ENCODE measurements around the gene RABGEF1. TPM values are rescaled to one million over a fixed set of nuclear protein-coding genes. Genes with fewer than 3 reads are reported as not detected.

Gene RABGEF1
- total and polyA plus RNA-seq, 2 experiments from 2014 or later = 14.7 to 17.5 TPM

DNA sequence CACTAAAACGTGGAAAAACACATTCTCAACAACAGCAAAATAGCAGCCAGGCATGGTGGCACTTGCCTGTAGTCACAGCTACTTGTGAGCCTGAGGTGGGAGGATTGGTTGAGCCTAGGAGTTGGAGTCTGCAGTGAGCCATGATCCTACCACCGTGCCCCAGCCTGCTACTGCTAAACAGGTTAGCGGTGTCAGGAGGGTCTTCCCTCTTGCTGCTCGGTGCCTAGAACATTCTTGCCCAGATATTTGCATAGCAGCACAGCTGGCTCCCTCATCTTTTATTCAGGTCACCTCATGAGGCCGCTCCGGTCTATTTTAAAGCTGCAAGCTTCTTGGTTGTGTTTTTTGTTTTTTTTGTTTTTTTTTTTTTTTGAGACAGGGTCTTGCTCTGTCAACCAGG, 2.9 kb upstream of the RABGEF1 start (continued):
- TF ChIP-seq NANOG (IDR thresholded peaks at IDR 0.05; ENCODE audit: borderline replicate concordance) (no peak), POLR2AphosphoS5 (IDR thresholded peaks at IDR 0.05; ENCODE audit: low read depth) (no peak), EZH2phosphoT487 (IDR thresholded peaks at IDR 0.05; ENCODE audit: unreplicated experiment) (no peak), STAT1 (IDR thresholded peaks at IDR 0.05; ENCODE audit: unreplicated experiment) (no peak)
- TF ChIP-seq, protein P1, sequence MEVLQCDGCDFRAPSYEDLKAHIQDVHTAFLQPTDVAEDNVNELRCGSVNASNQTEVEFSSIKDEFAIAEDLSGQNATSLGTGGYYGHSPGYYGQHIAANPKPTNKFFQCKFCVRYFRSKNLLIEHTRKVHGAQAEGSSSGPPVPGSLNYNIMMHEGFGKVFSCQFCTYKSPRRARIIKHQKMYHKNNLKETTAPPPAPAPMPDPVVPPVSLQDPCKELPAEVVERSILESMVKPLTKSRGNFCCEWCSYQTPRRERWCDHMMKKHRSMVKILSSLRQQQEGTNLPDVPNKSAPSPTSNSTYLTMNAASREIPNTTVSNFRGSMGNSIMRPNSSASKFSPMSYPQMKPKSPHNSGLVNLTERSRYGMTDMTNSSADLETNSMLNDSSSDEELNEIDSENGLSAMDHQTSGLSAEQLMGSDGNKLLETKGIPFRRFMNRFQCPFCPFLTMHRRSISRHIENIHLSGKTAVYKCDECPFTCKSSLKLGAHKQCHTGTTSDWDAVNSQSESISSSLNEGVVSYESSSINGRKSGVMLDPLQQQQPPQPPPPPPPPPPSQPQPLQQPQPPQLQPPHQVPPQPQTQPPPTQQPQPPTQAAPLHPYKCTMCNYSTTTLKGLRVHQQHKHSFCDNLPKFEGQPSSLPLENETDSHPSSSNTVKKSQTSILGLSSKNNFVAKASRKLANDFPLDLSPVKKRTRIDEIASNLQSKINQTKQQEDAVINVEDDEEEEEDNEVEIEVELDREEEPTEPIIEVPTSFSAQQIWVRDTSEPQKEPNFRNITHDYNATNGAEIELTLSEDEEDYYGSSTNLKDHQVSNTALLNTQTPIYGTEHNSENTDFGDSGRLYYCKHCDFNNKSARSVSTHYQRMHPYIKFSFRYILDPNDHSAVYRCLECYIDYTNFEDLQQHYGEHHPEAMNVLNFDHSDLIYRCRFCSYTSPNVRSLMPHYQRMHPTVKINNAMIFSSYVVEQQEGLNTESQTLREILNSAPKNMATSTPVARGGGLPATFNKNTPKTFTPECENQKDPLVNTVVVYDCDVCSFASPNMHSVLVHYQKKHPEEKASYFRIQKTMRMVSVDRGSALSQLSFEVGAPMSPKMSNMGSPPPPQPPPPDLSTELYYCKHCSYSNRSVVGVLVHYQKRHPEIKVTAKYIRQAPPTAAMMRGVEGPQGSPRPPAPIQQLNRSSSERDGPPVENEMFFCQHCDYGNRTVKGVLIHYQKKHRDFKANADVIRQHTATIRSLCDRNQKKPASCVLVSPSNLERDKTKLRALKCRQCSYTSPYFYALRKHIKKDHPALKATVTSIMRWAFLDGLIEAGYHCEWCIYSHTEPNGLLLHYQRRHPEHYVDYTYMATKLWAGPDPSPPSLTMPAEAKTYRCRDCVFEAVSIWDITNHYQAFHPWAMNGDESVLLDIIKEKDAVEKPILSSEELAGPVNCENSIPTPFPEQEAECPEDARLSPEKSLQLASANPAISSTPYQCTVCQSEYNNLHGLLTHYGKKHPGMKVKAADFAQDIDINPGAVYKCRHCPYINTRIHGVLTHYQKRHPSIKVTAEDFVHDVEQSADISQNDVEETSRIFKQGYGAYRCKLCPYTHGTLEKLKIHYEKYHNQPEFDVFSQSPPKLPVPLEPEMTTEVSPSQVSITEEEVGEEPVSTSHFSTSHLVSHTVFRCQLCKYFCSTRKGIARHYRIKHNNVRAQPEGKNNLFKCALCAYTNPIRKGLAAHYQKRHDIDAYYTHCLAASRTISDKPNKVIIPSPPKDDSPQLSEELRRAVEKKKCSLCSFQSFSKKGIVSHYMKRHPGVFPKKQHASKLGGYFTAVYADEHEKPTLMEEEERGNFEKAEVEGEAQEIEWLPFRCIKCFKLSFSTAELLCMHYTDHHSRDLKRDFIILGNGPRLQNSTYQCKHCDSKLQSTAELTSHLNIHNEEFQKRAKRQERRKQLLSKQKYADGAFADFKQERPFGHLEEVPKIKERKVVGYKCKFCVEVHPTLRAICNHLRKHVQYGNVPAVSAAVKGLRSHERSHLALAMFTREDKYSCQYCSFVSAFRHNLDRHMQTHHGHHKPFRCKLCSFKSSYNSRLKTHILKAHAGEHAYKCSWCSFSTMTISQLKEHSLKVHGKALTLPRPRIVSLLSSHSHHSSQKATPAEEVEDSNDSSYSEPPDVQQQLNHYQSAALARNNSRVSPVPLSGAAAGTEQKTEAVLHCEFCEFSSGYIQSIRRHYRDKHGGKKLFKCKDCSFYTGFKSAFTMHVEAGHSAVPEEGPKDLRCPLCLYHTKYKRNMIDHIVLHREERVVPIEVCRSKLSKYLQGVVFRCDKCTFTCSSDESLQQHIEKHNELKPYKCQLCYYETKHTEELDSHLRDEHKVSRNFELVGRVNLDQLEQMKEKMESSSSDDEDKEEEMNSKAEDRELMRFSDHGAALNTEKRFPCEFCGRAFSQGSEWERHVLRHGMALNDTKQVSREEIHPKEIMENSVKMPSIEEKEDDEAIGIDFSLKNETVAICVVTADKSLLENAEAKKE (CRISPR knock-in tag; IDR thresholded peaks at IDR 0.05) = no peak

DNA sequence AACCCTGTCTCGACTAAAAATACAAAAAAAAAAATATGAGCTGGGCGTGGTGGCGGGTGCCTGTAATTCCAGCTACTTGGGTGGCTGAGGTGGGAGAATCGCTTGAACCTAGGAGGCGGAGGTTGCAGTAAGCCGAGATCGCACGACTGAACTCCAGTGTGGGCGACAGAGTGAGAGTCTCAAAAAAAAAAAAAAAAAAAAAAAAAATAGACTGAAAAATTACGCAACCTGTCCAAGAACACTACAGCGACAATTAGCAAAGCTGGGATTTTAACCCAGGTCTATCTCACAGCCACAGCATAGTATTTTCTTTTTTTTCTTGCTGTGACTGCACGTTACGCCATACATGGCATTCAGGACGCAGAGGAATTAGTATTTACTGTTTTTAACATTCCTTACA, 1.1 kb upstream of the RABGEF1 start:
- H3K27ac ChIP-seq (ENCODE audit: low read depth) = peak overlapping the region; percentile 98; the same call in 1 of the 2 replicates
- H3K9me3 Mint-ChIP-seq = peaks cover 13% of the 10 kb centered on the region
- DNase-seq (ENCODE audit: low spot score) = no peak

More for the DNA sequence above, 1.1 kb upstream of the RABGEF1 start:
- peak overlapping the region; percentile 94 for H3K4me3 ChIP-seq
- Mint-ChIP-seq H3K36me3 (ENCODE audit: low read depth) (peaks cover 22% of the 10 kb centered on the region), H3K4me3 (peak overlapping the region; percentile 95), H3K4me1 (peaks cover 9% of the 10 kb centered on the region; the same call in 2 of the 3 replicates), H3K27me3 (ENCODE audit: insufficient read depth, low read depth, poor library complexity) (peaks cover 11% of the 10 kb centered on the region), H3K27ac (no peak overlapping the region; the same call in 1 of the 2 replicates)
- H3K27me3 ChIP-seq (ENCODE audit: insufficient read depth) = no peaks in the 10 kb centered on the region
- peaks cover 7% of the 10 kb centered on the region; the same call in 1 of the 2 replicates for H3F3A ChIP-seq (replicated peaks; ENCODE audit: low read depth)
- no peak overlapping the region for H2AFZ ChIP-seq
- H4K20me1 ChIP-seq (replicated peaks; ENCODE audit: insufficient read depth) = peaks cover 5% of the 10 kb centered on the region
- no peaks in the 10 kb centered on the region for H3K36me3 ChIP-seq (ENCODE audit: insufficient read depth)
- peak overlapping the region; percentile 91 for H3K4me2 ChIP-seq
- no peaks in the 10 kb centered on the region for H3K9me2 ChIP-seq (ENCODE audit: insufficient read depth)
- H3K79me2 ChIP-seq (replicated peaks; ENCODE audit: insufficient read depth) = peaks cover 39% of the 10 kb centered on the region
- peaks cover 7% of the 10 kb centered on the region; the same call in 1 of the 2 replicates for H3K4me1 ChIP-seq (ENCODE audit: insufficient read depth)
- TF ChIP-seq NANOG (IDR thresholded peaks at IDR 0.05; ENCODE audit: borderline replicate concordance) = no peak
- TF ChIP-seq, protein P2, sequence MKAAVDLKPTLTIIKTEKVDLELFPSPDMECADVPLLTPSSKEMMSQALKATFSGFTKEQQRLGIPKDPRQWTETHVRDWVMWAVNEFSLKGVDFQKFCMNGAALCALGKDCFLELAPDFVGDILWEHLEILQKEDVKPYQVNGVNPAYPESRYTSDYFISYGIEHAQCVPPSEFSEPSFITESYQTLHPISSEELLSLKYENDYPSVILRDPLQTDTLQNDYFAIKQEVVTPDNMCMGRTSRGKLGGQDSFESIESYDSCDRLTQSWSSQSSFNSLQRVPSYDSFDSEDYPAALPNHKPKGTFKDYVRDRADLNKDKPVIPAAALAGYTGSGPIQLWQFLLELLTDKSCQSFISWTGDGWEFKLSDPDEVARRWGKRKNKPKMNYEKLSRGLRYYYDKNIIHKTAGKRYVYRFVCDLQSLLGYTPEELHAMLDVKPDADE (IDR thresholded peaks at IDR 0.05) = no peak
- TF ChIP-seq ZNF331 (CRISPR knock-in tag; IDR thresholded peaks at IDR 0.05; ENCODE audit: low read depth) = no peak
- no peak for TF ChIP-seq CREB1 (CRISPR knock-in tag; IDR thresholded peaks at IDR 0.05; ENCODE audit: low read depth)
- ATAC-seq = no peak
